HG03457 (cell line): Measurements from ENCODE around the gene CHRNB4.

Experiments
- ATAC-seq: cut with Tn5 transposase; IDR thresholded peaks from one replicate; pipeline ENCODE4 v1.9.1; 2021; ENCODE audit warnings: moderate number of reproducible peaks; ENCODE audit not compliant: unreplicated experiment

Gene CHRNB4

DNA sequence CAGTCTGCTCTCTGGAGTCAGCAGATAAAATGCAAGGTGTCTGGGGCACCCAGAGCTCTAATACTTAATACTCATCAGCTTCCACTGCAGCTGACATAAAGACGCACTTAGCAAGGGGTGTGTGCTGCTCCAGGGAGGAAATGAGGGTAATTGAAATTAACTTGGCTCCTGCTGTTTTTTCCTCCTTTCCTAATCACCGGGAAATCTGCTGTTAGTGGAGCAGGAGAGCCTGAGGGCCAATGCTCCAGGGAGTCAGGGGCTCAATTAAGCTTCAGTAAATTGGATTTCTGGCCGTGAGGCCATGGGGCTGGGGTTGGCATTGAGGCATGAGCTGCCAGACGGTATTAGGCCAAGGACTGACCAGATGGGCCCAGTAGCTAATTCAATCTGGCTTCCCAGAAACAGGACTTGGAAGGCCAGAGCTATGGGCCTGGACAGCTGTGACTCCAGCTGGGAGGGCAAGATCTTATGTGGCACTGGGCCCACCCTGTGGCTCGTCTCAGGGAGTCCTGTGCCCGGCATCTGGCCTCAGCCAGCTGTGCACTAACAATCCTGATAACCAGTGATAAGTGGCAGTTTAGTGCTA lies 30.7 kb upstream of the CHRNB4 start:
- no peak for ATAC-seq

GRCh38 chr15:78668987-78669386 lies 28.0 kb upstream of the CHRNB4 start:
- no peak for ATAC-seq

- no peak for ATAC-seq
Observed at GRCh38 chr15:78667578-78668236, 26.7 kb upstream of the CHRNB4 start.

- ATAC-seq: no peak
Observed at GRCh38 chr15:78666010-78666409, 25.0 kb upstream of the CHRNB4 start.

DNA sequence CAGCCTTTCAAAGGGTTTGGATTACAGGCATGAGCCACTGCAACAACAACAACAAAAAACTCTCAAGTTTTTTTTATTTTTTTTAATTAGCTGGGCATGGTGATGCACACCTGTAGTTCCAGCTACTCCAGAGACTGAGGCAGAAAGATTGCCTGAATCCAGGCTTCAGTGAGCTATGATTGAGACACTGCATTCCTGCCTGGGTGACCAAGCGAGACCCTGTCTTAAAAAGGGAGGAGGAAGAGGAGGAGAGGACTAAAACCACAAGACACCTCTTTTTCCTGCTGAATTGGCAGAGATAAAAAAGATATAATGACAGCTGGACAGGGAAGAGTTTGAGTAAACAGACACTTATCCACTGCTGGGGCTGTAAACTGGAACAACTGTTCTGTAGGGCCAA lies 22.7 kb upstream of the CHRNB4 start:
- no peak for ATAC-seq

- no peak for ATAC-seq
Observed at GRCh38 chr15:78662028-78662427, 21.0 kb upstream of the CHRNB4 start.

DNA sequence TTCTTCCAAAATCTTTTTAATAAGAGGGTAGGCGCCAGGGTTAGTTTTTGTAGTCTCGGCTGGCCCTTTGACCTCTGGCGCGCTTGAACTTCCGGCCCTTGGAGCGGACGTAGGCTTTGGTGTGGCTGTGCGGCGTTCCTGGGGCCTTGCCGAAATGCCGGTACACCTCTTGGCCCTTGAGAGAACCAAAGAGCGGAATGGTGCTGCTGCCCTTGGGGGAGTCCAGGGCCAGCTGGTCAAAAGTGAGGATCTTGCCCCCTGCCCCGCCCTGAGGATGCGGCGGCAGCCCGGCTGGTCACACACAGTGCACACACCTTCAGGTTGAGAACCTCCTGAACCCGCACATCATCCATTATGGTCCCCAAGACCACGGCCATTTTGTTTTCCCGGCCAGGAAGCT lies 20.0 kb upstream of the CHRNB4 start:
- no peak for ATAC-seq

DNA sequence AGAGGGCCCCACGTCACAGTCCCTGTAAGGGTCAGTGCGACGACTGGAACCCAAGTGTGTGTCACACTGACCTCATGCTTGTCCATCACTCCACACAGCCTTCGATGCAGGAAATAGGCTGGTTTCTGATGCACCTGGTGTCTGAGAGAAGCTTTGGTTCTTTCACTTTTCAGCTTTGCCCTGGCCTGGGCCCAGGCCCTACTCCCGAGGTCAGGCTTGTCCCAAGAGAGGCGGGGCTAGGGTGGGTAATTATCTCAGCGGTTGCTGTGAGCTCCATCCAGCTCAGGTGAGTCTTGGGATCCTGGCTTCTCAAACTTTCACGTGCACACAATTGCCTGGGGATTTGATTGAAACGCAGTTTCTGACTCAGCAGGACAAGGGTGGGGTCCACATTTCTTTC lies 19.6 kb upstream of the CHRNB4 start:
- ATAC-seq: no peak

DNA sequence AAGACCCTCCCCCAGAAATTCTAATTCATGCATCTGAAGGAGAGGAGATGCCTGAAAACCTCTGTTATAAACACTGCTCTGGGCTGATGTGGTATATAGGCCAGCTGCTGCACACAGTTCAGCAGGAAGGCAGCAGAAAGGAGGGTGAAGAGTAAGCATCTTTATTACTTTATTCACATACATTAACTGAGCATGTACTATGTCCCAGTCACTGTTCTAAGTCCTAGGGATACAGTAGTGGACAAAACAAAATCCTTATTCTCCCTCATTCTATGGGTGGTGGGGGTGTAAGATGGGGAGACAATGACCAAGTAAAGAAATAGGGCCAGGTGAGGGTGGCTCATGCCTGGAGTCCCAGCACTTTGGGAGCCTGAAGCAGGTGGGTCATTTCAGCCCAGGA lies 17.8 kb upstream of the CHRNB4 start:
- ATAC-seq: no peak

DNA sequence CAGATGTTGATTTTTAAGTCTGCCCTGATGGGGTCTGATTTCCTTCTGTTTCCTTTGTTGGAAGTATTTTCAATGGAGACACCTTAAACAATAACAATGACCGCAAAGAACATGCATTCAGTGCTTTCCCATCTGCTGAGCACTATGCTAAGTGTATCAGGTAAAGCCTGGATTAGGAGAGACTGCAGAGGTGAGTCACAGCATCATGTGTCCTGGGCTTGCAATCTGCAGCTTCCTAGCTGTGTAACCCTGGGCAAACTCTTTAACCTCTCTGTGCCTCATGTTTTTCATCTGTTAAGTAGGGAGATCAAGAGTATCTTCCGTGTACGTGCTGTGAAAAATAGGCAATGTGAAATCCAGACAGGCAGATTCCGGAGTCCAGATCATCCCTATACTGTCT lies 13.3 kb upstream of the CHRNB4 start:
- no peak for ATAC-seq

- no peak for ATAC-seq
Observed at GRCh38 chr15:78651930-78652615, 11.1 kb upstream of the CHRNB4 start.

DNA sequence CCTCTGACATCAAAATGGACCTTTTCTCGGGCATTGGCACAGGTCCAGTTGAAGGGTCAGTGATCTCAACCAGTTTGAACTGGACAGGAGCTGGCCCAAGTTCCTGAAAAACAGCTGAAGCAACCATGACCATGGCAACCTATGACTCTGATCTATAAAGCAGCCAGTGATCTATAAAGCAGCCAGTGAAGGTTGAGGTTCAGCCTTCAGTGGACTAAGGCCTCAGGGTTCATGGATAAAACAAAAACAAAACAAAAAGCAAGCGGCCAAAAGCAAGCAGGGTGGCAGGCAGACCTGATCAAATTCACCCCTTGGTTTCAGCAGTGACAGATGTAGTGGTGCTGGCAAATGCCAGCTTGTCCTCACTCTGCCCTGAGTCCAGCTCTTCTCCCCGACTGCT lies 10.0 kb upstream of the CHRNB4 start:
- ATAC-seq: no peak

DNA sequence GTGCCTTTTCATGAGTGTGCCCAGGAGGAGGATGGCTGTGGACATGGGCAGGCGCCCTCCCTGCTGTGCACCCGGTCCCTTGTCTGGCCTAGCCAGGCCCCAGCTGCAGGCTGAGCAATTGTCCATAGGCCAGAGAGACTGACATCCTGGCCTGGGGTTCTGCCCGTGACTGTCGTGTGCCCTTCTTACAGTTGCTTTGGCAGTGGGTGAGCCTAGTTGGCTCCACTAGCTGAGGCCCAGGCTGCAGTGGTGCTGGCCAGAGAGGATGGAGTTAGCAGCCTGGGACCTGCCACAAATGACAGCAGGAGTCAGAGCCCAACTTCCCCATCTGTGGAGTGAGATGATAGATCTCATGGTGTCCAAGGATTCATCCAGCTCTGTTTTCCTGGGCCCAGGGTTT lies 9.0 kb upstream of the CHRNB4 start:
- ATAC-seq: no peak

GRCh38 chr15:78645009-78645408 lies 4.0 kb upstream of the CHRNB4 start:
- ATAC-seq: no peak

DNA sequence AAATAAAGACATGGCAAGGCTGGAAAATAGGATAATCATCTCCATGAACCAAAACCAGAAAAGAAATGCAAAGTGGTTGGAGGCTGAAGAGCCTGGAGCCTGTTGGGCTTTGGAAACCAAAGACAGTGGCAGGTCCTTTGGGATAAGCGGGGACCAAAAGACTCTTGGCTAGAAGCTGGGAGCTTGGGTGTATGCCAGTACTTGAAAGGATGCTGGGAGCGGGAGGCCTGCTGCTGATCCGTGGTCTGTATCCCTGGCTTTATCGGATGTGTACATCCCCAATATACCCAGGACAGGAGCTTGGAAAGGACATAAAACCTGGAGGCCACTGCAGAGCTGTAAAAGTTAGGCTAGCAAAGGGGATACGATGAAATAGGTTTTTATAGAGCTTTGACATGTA lies 1.3 kb upstream of the CHRNB4 start:
- ATAC-seq: no peak

DNA sequence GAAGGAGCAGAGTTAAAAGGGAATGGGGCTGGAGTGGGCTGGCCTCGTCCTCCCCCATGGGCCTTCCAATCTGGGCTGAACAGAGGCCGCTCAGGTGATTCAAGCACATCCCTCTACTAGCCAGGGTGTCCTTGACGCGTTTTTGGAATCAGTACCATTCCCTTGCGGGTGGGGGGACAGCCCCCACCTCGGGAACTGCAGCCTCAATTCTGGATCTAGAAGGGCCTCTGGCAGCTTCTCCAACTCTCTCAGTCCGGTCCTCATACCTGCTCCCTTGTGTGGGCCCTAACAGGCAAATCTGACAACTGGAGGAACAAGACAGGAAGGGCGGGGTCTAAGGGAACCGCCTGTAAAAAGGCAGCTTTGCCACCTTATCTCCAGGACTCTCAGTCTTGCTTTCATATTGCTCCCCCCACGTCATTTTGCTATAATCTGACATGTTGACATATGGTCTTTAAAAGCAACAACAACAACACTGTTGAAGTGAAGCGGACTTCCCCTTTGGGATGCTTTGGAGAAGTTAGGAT lies 802 bp upstream of the CHRNB4 start:
- ATAC-seq: no peak

GRCh38 chr15:78640527-78641101 lies 396 bp downstream of the CHRNB4 start:
- ATAC-seq: no peak

GRCh38 chr15:78638658-78639314 lies 2.2 kb downstream of the CHRNB4 start:
- no peak for ATAC-seq

DNA sequence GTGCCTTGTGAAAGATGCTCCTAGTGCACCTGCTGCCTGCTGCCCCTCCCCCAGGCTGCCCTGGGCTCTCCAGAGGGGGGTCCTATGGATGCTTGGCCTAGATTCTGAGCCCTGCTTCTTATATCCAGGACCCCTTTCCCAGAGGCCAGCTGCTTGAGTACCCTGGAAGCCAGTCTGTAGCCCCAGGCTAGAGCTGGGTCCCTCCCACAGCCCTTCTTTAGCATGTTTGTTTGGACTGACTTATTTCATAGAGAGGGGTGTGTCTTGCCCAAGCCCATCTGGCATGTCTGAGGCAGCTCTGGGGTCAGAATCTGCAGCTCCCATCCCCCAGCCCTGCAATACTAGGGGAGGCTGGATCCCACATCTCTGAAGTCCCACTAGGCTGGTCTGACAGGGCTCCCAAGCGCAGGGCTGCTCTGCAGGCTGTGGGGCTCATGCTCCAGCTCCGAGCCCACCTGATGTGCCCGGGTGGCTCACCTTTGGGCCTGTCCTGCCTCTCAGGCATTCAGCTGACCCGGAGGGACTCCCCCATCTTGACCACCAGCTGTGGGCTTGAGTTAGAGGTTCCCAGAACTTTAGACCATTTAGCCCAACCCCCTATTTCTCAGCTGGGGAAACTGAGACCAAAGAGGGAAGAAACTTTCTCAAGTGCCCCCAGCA lies 3.1 kb downstream of the CHRNB4 start:
- ATAC-seq: no peak

DNA sequence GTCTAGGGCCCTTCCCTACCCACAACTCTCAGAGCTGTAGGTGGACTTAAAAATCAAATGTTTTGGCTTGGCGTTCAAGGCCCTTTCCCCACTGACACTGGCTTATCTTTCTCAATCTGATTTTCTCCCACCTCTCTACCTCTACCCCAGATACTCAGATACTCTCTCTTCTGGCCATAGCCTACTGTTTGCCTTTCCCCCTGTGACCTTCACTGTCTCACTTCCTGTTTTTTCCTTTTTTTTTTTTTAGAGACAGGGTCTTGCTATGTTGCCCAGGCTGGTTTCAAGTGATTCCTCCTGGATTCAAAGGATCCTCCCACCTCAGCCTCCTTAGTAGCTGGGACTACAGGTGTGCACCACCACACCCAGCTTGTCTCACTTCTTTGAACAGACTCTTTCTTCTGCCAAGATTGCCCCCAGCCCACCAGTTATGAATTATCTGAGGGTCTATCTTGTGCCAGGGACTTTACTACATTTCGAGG lies 4.6 kb downstream of the CHRNB4 start:
- ATAC-seq: no peak

DNA sequence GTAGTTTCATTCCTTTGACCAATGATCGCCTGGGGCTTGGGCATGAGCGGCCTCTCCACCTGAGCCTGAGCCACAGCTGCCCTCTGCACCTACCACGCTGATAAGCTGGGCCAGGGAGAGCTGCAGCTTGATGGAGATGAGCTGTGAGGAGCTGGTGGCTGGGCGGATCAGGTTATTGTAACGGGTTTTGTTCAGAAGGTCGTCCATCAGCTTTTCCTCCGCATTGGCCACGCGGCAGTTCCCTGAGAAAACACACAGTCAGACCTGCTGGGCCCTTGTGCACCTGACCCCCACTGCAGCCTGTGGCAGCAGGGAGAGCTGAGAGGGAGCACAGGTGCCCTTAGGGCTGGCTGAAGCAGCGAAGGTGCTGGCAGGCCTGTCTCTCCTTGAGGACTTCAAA lies 5.7 kb downstream of the CHRNB4 start:
- no peak for ATAC-seq
